ENCODE measurements around the gene TCAP. TPM values are rescaled to one million over a fixed set of nuclear protein-coding genes. Genes with fewer than 3 reads are reported as not detected.

TCAP gene
- polyA plus RNA-seq, 3 donors: 1.3 TPM; not detected in 2

GRCh38 chr17:39701012-39701783 is 36.0 kb downstream of the TCAP start:
- H3K4me2 ChIP-seq (replicated peaks; ENCODE audit: extremely low read depth, low read length, poor library complexity, severe bottlenecking): no peak overlapping the region

More at GRCh38 chr17:39701012-39701783, 36.0 kb downstream of the TCAP start:
- Mint-ChIP-seq H3K27me3 (ENCODE audit: low read depth in 3 of 3) (peaks cover 43 to 58% (median 47%) of the 10 kb centered on the region in 3 donors), H3K36me3 (peaks cover 3 to 7% of the 10 kb centered on the region in 2 donors), H3K9me3 (peaks cover 0 to 12% (median 5%) of the 10 kb centered on the region in 7 donors), H3K4me1 (peaks cover 4% of the 10 kb centered on the region), H3K4me3 (peak overlapping the region in 1 of 2 donors; percentile 74), H3K27ac (peak overlapping the region in 1 of 7 donors; percentile 45)
- peaks cover 29 to 47% of the 10 kb centered on the region in 2 donors for H3K27me3 ChIP-seq (ENCODE audit: control insufficient read depth in 2 of 2, insufficient read depth in 2 of 2, low read length in 2 of 2)
- TF ChIP-seq CTCF (IDR thresholded peaks at IDR 0.05): no peak
- H3K4me1 ChIP-seq (ENCODE audit: control insufficient read depth in 1 of 2, insufficient read depth in 2 of 2, low read length in 2 of 2): no peaks in the 10 kb centered on the region
- H3K36me3 ChIP-seq (replicated peaks in 1 of 2; ENCODE audit: control insufficient read depth in 1 of 2, insufficient read depth in 2 of 2, low read length in 2 of 2): no peaks in the 10 kb centered on the region
- intact Hi-C loops (cut with micrococcal nuclease): no loop called here
- no peak for DNase-seq
- H3K79me2 ChIP-seq (ENCODE audit: insufficient read depth, low read length): no peaks in the 10 kb centered on the region
- no peak overlapping the region for H3K4me3 ChIP-seq (replicated peaks in 1 of 3; ENCODE audit: low read depth in 2 of 3, low read length in 3 of 3)
- peaks cover 0 to 19% of the 10 kb centered on the region in 2 donors for H3K9me3 ChIP-seq (replicated peaks in 1 of 2; ENCODE audit: control insufficient read depth in 1 of 2, insufficient read depth in 1 of 2, low read length in 2 of 2)
- no peaks in the 10 kb centered on the region for H4K20me1 ChIP-seq (ENCODE audit: insufficient read depth, low read length)
- H2AFZ ChIP-seq (ENCODE audit: insufficient read depth, low read depth, low read length, poor library complexity, severe bottlenecking): no peak overlapping the region
- H3K27ac ChIP-seq (ENCODE audit: low read depth in 1 of 2, low read length in 2 of 2): no peak overlapping the region
- 76% methylated on average over 7 of the region's 10 CpGs for WGBS (ENCODE audit: insufficient coverage)
- H3K9ac ChIP-seq (ENCODE audit: insufficient read depth, low read length, poor library complexity, severe bottlenecking): no peak overlapping the region
